T-cell (primary cell): ENCODE measurements around the gene CBL. TPM values are rescaled to one million over a fixed set of nuclear protein-coding genes. Genes with fewer than 3 reads are reported as not detected.

ENCODE experiments used
- ATAC-seq, 4 experiments: fragments of 200-7000 bp in 3 of 4; fragments of 150-1000 bp in 1 of 4; cut with Tn5 transposase; replicated peaks in 1 of 4; 1 replicate in 3 of 4; 2 replicates in 1 of 4; pipeline ENCODE4 v1.10.0; 2021; ENCODE audit warnings: moderate library complexity in 3 of 4, mild to moderate bottlenecking in 2 of 4, moderate number of reproducible peaks in 1 of 4
- CTCF ChIA-PET, 2 donors: fragments of 300-600 bp; sonication (Branson Sonifier 250); formaldehyde crosslinking; loops; one replicate each; lab custom pipeline; 2022; ENCODE audit warnings: antibody characterized with exemption in 2 of 2; lab: Charles Lee
- POLR2A ChIA-PET, 2 donors: fragments of 300-600 bp; sonication (Branson Sonifier 250); formaldehyde crosslinking; loops; one replicate each; lab custom pipeline; 2022; ENCODE audit warnings: antibody characterized with exemption in 2 of 2; lab: Charles Lee
- DNase-seq, 35 experiments: peaks; one replicate each; pipeline versions ENCODE4 v3.0.0 to v3.0.0-alpha.2; 2013 to 2023
- H3K27ac ChIP-seq: one replicate; pipeline ENCODE4 v1.5.1; 2013; ENCODE audit warnings: low read length
- H3K27me3 ChIP-seq, 2 experiments: replicated peaks in 1 of 2; 1 replicate in 1 of 2; 2 replicates in 1 of 2; pipeline versions ENCODE4 v1.6.1 to v1.7.0; 2013; ENCODE audit warnings: low read length in 1 of 2, mixed read lengths in 1 of 2; ENCODE audit not compliant: control insufficient read depth in 2 of 2, insufficient read depth in 2 of 2; ENCODE audit errors: extremely low read depth in 1 of 2
- H3K36me3 ChIP-seq, 2 donors: 1 replicate in 1 of 2; 2 replicates in 1 of 2; pipeline versions ENCODE4 v1.6.1 to v1.7.0; 2013; ENCODE audit warnings: low read length in 1 of 2; ENCODE audit not compliant: control insufficient read depth in 2 of 2, insufficient read depth in 1 of 2; ENCODE audit errors: extremely low read depth in 1 of 2
- H3K4me1 ChIP-seq, 2 experiments: 1 replicate in 1 of 2; 2 replicates in 1 of 2; pipeline versions ENCODE4 v1.6.1 to v1.7.0; 2013; ENCODE audit warnings: low read length in 2 of 2, mixed read lengths in 1 of 2; ENCODE audit not compliant: insufficient read depth in 2 of 2, control insufficient read depth in 1 of 2; ENCODE audit errors: extremely low read depth in 1 of 2
- H3K4me3 ChIP-seq, 2 donors: 1 replicate in 1 of 2; 2 replicates in 1 of 2; pipeline versions ENCODE4 v1.5.1 to v1.7.0; 2013; ENCODE audit warnings: mild to moderate bottlenecking in 2 of 2, low read length in 1 of 2, moderate library complexity in 1 of 2; ENCODE audit not compliant: control insufficient read depth in 1 of 2; ENCODE audit errors: extremely low read depth in 1 of 2
- H3K9me3 ChIP-seq: 2 replicates; pipeline ENCODE4 v1.7.0; 2013
- H3K27ac Mint-ChIP-seq, 2 donors: one replicate each; pipeline ENCODE4 v1.8.0; 2020 to 2021; ENCODE audit warnings: mild to moderate bottlenecking in 2 of 2, mixed read lengths in 2 of 2
- H3K27me3 Mint-ChIP-seq, 2 donors: one replicate each; pipeline ENCODE4 v1.8.0; 2021 to 2022; ENCODE audit warnings: mixed read lengths in 2 of 2
- H3K36me3 Mint-ChIP-seq: one replicate; pipeline ENCODE4 v1.8.0; 2021; ENCODE audit warnings: mixed read lengths
- H3K4me1 Mint-ChIP-seq, 3 donors: one replicate each; pipeline ENCODE4 v1.8.0; 2020 to 2022; ENCODE audit warnings: mixed read lengths in 3 of 3, mild to moderate bottlenecking in 1 of 3
- H3K4me3 Mint-ChIP-seq, 3 donors: one replicate each; pipeline ENCODE4 v1.8.0; 2020 to 2022; ENCODE audit warnings: mild to moderate bottlenecking in 3 of 3, mixed read lengths in 3 of 3, moderate library complexity in 3 of 3
- H3K9me3 Mint-ChIP-seq, 3 donors: one replicate each; pipeline ENCODE4 v1.8.0; 2020 to 2022; ENCODE audit warnings: mixed read lengths in 3 of 3
- WGBS: methylation state at CpG from one replicate; pipeline ENCODE4 v1.1.5; 2013; ENCODE audit warnings: missing lambda C conversion rate; ENCODE audit not compliant: insufficient coverage; 5-methylcytosine and 5-hydroxymethylcytosine counted together
- total RNA-seq, 35 experiments: library from RNA in 6 of 35; stranded (reverse) in 6 of 35; fragments of 120-200 nt in 1 of 35; gene quantifications; one replicate each; pipeline versions ENCODE4 v1.2.1 to v1.2.4 and lab custom pipeline; 2013 to 2026

Gene CBL
- total RNA-seq (10 to 100 TPM; 40.9 to 42.2 (median 41.1) TPM), total RNA-seq (lab: John Stamatoyannopoulos, UW) (48.0 to 195 (median 109) reads per million in 29 experiments)
- 32.5 TPM for total RNA-seq (2013)

- WGBS = under 1% methylated on average over 74 of the region's 88 CpGs
- peak within 1 kb of the TSS; percentile 86 to 89 for H3K27ac Mint-ChIP-seq
- Histone ChIP-seq H3K36me3 (no peaks in the 10 kb centered on the region), H3K27ac (peak within 1 kb of the TSS; percentile 51), H3K4me3 (peak within 1 kb of the TSS; percentile 70 to 95), H3K9me3 (no peaks in the 10 kb centered on the region), H3K27me3 (no peaks in the 10 kb centered on the region), H3K4me1 (peaks cover 17 to 27% of the 10 kb centered on the region in 2 experiments)
- H3K4me1 Mint-ChIP-seq = peaks cover 39 to 47% (median 44%) of the 10 kb centered on the region in 3 donors
- ATAC-seq (peak; percentile 87 to 92 (median 90)), DNase-seq (peak; percentile 84 to 99 (median 96))
- no peaks in the 10 kb centered on the region for H3K27me3 Mint-ChIP-seq
- H3K36me3 Mint-ChIP-seq = no peaks in the 10 kb centered on the region
- H3K9me3 Mint-ChIP-seq = no peaks in the 10 kb centered on the region
- peak within 1 kb of the TSS; percentile 93 to 100 (median 95) for H3K4me3 Mint-ChIP-seq
- ChIA-PET POLR2A (interaction anchor here (0.6 to 0.7 kb wide), 3 partner anchors 59 to 208 kb away, joined by 3 to 11 read pairs (median 7); no protein-coding TSS in a partner anchor), CTCF (interaction anchor here (0.6 to 2.6 kb wide), 37 partner anchors 9 to 1253 kb away, joined by 3 to 25 read pairs (median 5); partner anchors contain the start of genes CENATAC (in 1 of the 2), DPAGT1 (in 1 of the 2), HINFP (in 1 of the 2) and NLRX1 (in 1 of the 2))
These were observed at the start of gene CBL for GRCh38 chr11:119205574-119206510. CBL (plus strand) TSS chr11:119206339; CDS start chr11:119206418, 79 bp downstream.

DNA sequence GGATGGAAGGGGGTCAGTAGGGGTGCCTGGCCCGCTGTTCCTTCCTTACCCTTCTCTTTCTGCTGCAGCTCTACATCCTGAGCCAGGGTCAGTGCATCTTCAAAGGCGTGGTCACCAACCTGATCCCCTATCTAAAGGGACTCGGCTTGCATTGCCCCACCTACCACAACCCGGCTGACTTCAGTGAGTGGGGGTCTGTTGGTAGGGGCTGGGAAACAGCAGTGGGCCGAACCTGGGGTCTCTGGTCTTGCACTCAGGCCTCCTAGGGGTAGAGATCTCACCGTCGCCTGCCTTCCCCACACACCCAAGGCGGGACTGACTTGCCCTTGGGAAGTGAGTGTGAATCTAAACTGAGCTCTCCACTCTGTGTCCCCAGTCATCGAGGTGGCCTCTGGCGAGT is 49.6 kb upstream of the CBL start:
- Mint-ChIP-seq H3K9me3 (no peaks in the 10 kb centered on the region), H3K27me3 (peaks cover 0 to 24% of the 10 kb centered on the region in 2 donors), H3K27ac (no peak overlapping the region), H3K4me3 (no peak overlapping the region), H3K4me1 (no peaks in the 10 kb centered on the region), H3K36me3 (no peaks in the 10 kb centered on the region)
- Histone ChIP-seq H3K36me3 (no peaks in the 10 kb centered on the region), H3K27me3 (peaks cover 0 to 36% of the 10 kb centered on the region in 2 experiments), H3K4me1 (no peaks in the 10 kb centered on the region), H3K27ac (no peak overlapping the region), H3K9me3 (no peaks in the 10 kb centered on the region), H3K4me3 (no peak overlapping the region)
- POLR2A ChIA-PET = no interaction called here
- ATAC-seq (no peak), DNase-seq (no peak)
- CTCF ChIA-PET = interaction anchor here in 1 of 2 donors (1.1 kb wide), 1 partner anchor 9 kb away, joined by 4 read pairs; no protein-coding TSS in a partner anchor
- WGBS = 83% methylated on average over 2 of the region's 10 CpGs

DNA sequence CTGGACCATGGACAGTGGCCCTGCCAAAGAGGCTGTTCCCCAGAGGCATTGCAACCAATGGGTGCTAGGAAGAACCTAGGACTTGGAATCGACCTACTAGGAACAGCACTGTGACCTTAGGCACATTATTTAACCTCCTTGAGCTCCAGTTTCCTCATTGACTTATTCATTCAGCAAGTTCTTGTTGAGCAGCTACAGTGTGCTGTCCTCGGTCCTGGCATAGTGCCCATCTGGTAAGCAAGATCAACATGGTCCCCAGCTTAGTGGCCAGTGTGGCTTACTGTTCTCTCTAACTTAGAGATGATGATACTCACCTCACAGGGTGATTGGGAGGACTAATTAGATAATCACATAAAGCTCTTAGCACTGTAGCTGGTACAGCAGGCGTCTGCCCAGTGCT is 49.1 kb upstream of the CBL start:
- Histone ChIP-seq H3K4me1 (no peaks in the 10 kb centered on the region), H3K9me3 (no peaks in the 10 kb centered on the region), H3K27ac (no peak overlapping the region), H3K27me3 (peaks cover 0 to 36% of the 10 kb centered on the region in 2 experiments), H3K36me3 (no peaks in the 10 kb centered on the region), H3K4me3 (no peak overlapping the region)
- DNase-seq (no peak), ATAC-seq (no peak)
- H3K4me1 Mint-ChIP-seq = no peaks in the 10 kb centered on the region
- no peaks in the 10 kb centered on the region for H3K36me3 Mint-ChIP-seq
- H3K9me3 Mint-ChIP-seq = no peaks in the 10 kb centered on the region
- no peak overlapping the region for H3K27ac Mint-ChIP-seq
- POLR2A ChIA-PET = no interaction called here
- CTCF ChIA-PET = interaction anchor here in 1 of 2 donors (0.6 to 1.1 kb wide), 2 partner anchors 10 to 127 kb away, joined by 4 to 7 read pairs; no protein-coding TSS in a partner anchor
- no peak overlapping the region for H3K4me3 Mint-ChIP-seq
- 33% methylated on average over 1 of the region's 3 CpGs for WGBS
- peaks cover 0 to 22% of the 10 kb centered on the region in 2 donors for H3K27me3 Mint-ChIP-seq

GRCh38 chr11:119158467-119158866 is 47.7 kb upstream of the CBL start:
- H3K4me1 Mint-ChIP-seq = no peaks in the 10 kb centered on the region
- no peak overlapping the region for H3K27ac Mint-ChIP-seq
- Histone ChIP-seq H3K27me3 (peaks cover 0 to 34% of the 10 kb centered on the region in 2 experiments), H3K4me1 (no peaks in the 10 kb centered on the region), H3K9me3 (no peaks in the 10 kb centered on the region), H3K36me3 (no peaks in the 10 kb centered on the region), H3K4me3 (no peak overlapping the region), H3K27ac (no peak overlapping the region)
- H3K36me3 Mint-ChIP-seq = no peaks in the 10 kb centered on the region
- WGBS = 87% methylated on average over 10 of the region's 13 CpGs
- POLR2A ChIA-PET = no interaction called here
- ATAC-seq (no peak), DNase-seq (no peak)
- CTCF ChIA-PET = interaction anchor here in 1 of 2 donors (0.5 kb wide), 1 partner anchor 12 kb away, joined by 8 read pairs; no protein-coding TSS in a partner anchor
- no peaks in the 10 kb centered on the region for H3K9me3 Mint-ChIP-seq
- no peak overlapping the region for H3K4me3 Mint-ChIP-seq
- H3K27me3 Mint-ChIP-seq = peaks cover 0 to 17% of the 10 kb centered on the region in 2 donors

GRCh38 chr11:119160151-119160550 is 46.0 kb upstream of the CBL start:
- H3K27ac Mint-ChIP-seq = no peak overlapping the region
- no peaks in the 10 kb centered on the region for H3K9me3 ChIP-seq
- CTCF ChIA-PET = no interaction called here
- peaks cover 0 to 23% of the 10 kb centered on the region in 2 experiments for H3K27me3 ChIP-seq
- no peaks in the 10 kb centered on the region for H3K9me3 Mint-ChIP-seq
- POLR2A ChIA-PET = no interaction called here
- H3K4me1 ChIP-seq = no peaks in the 10 kb centered on the region
- H3K4me1 Mint-ChIP-seq = no peaks in the 10 kb centered on the region
- no peaks in the 10 kb centered on the region for H3K36me3 ChIP-seq
- no peaks in the 10 kb centered on the region for H3K36me3 Mint-ChIP-seq
- peaks cover 0 to 11% of the 10 kb centered on the region in 2 donors for H3K27me3 Mint-ChIP-seq
- no peak overlapping the region for H3K27ac ChIP-seq
- WGBS = 82% methylated on average over 8 of the region's 9 CpGs
- no peak overlapping the region for H3K4me3 ChIP-seq
- ATAC-seq (no peak), DNase-seq (no peak)
- no peak overlapping the region for H3K4me3 Mint-ChIP-seq

DNA sequence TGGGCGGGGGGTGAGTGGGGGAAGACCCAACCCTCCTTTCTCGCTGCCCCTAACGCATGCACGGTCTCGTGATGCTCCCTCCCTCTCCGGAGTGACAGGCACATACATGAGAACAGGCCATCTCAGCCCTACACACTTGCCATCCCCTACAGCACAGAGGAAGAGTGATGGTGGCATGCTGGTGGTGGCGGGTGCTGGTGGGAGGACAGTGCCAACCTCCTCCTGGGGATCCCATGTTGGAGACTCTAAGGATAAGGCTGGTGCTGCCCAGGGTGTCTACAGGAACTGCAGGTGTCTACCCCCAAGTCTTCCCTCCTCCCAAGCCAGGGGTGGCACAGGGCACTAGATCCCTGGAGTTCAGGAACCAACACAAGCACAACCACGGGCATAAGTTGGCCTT is 44.3 kb upstream of the CBL start:
- 63% methylated on average over 1 of the region's 8 CpGs for WGBS
- no peaks in the 10 kb centered on the region for H3K36me3 Mint-ChIP-seq
- no peak for DNase-seq
- H3K27ac ChIP-seq = no peak overlapping the region
- no peak overlapping the region for H3K4me3 Mint-ChIP-seq
- no peaks in the 10 kb centered on the region for H3K9me3 Mint-ChIP-seq
- no peaks in the 10 kb centered on the region for H3K9me3 ChIP-seq
- ChIA-PET CTCF (interaction anchor here in 1 of 2 donors (0.7 kb wide), 1 partner anchor 49 kb away, joined by 3 read pairs; no protein-coding TSS in a partner anchor), POLR2A (no interaction called here)
- ATAC-seq = no peak
- no peaks in the 10 kb centered on the region for H3K4me1 ChIP-seq
- no peak overlapping the region for H3K27ac Mint-ChIP-seq
- no peaks in the 10 kb centered on the region for H3K36me3 ChIP-seq
- H3K27me3 Mint-ChIP-seq = peaks cover 0 to 2% of the 10 kb centered on the region in 2 donors
- H3K4me3 ChIP-seq = no peak overlapping the region
- no peaks in the 10 kb centered on the region for H3K4me1 Mint-ChIP-seq
- peaks cover 0 to 12% of the 10 kb centered on the region in 2 experiments for H3K27me3 ChIP-seq
